HPDE6-E6E7 (cell line): Measurements from ENCODE around the gene CENPP.
"Not testable (repeated sequence)": the region's sequence is repeated elsewhere in the genome, so short reads cannot be mapped to it uniquely, and the experiment has no call there.

Experiments used
- DNase-seq: peaks from one replicate; pipeline ENCODE4 v3.0.0; 2011; ENCODE audit warnings: missing footprints; ENCODE audit errors: extremely low spot score

The CENPP gene

GRCh38 chr9:92380603-92381002, 54.9 kb downstream of the CENPP start:
- no peak for DNase-seq

- DNase-seq = no peak
These were observed 56.0 kb downstream of the CENPP start for GRCh38 chr9:92381775-92382174.

DNA sequence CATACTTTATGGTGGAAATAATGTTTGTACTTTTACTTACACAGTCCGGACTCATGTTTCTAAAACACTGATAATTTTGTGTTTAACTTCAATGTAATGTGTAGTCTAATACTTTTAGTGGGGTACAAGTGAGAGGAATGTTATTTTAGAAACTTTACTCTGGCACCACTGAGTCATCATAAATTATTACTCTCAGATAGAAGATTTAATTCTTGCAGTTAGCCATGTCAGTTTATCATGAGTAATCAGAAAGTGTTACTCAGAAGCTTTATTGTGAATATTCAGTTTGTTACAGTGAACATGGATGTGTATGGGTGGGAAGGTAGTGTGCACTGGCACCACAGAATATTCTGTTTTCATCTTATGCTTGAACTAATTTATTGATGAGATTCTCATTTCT, 58.6 kb downstream of the CENPP start:
- DNase-seq = no peak

DNA sequence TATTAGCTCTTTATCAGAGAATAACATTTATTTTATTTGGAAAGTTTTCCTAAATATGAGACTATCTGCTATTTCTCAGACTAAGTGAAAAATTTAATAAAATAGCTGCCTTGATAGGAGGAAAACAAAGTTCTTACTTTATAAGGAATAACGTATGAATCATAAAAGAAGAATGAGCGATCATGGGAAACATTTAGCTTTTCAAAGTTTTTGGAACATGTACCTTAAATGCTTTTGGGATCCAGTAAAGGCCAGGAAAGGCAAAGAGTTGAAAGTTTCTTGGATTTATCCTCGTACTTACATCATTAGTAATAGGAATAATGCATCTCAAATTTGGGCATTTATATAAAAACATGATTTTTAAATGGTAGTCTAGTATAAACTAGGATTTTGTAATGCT, 59.2 kb downstream of the CENPP start:
- no peak for DNase-seq

GRCh38 chr9:92385477-92385876, 59.7 kb downstream of the CENPP start:
- DNase-seq = no peak

- DNase-seq = peak; percentile 41
These were observed 60.2 kb downstream of the CENPP start for GRCh38 chr9:92385953-92386352.

- no peak for DNase-seq
These were observed 66.9 kb downstream of the CENPP start for GRCh38 chr9:92392690-92393089.

DNA sequence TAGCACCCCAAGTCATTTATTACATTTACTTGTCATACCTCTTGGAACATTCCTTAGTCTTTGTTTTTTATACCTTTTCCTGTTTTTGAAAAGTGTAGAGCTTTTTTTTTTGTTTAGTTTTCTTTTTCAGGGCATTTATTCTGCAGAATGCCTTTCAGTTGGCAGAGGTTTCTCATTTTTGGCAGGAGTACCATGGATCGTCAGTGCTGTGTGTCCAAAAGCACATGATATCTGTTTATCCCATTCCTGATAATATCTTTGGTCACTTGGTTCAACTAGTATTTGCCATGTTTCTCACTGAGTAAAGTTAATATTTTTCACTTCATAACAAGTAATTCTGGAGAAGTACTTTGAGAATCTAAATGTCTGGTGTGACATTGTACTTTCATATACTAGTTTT, 67.9 kb downstream of the CENPP start:
- no peak for DNase-seq

GRCh38 chr9:92395617-92396016, 69.9 kb downstream of the CENPP start:
- no peak for DNase-seq

DNA sequence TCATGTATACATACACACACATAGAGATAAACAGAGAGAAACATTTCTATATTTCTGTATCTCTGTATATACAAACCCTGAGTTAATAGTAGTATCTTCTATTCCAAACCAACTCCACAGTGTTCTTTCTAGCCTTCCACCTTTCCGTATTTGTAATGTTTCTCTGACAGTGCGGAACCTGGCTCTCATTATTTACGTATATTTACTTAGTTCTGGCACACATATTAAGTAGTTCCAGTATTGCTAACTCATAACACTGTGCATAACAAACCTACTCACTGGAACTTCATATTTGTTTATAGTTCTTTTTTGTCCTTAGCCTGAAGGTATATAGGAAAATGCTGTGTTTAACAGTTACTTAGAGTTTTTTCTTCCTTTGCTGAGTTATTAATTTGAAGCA, 72.1 kb downstream of the CENPP start:
- no peak for DNase-seq

- no peak for DNase-seq
These were observed 76.6 kb downstream of the CENPP start for GRCh38 chr9:92402360-92402759.

DNA sequence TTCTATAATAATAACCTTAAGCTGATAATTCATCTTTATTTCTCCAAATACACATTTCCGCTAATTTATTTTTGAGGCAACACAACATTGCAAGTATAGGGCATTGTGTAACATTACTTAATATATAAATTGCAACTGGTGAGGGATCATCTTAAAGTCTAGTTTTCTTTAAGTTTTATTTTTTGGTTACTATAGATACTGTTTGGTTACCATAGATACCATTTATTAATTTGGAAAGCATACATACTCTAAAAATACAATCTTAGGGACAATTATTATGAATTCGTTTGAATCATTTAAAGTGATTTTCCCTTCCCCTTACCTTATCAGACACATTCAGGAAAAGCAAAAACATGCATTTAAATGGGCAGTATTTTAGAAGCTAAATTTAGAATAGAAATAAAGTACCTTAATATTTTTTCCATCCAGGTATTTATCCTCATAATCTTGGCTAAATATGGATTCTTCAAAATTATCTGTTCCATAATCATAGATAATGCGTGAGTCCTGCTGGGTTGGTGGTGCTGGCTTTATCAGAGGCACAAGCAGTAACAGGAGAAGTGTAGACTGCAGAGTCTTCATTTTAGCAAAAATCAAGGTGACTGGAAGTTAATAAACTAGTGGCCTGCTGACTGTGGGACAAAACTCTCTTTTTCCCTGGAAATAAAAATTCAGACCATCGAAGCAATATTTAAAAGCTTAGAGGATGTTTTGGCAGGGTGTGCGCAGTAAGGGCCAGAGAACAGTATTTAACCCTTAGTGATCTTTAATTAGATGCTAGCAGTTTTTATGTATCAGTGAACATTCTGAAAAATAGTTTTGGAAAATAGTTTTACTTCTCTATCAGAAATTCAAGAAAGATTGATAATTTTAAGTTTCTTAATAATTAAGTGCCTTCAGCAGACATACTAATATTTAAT, 77.3 kb downstream of the CENPP start:
- DNase-seq = no peak

- DNase-seq = no peak
These were observed 78.5 kb downstream of the CENPP start, which contains the start of gene OGN for GRCh38 chr9:92404042-92404836. Gene OGN (minus strand): TSS chr9:92404578. CDS start chr9:92403407, 1,171 bp downstream.

DNA sequence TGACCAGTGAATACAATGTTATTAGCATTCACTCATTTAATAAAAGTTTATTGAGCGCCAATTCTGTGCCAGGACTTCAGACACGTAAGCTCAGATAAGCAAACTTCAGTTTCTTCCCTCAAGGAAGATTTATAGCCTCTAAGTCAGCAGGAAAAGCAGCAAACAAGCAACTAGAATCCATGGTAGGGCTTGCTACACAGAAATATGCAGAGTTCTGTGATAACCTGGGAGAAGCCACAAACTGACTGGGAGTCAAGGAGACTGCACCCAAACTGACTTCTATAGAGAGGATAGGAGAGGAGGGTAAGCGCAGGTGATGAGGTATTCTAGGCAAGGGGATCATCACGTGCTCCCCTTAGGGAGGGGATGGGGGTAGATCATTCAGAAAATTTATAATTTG, 80.1 kb downstream of the CENPP start:
- DNase-seq = no peak

DNA sequence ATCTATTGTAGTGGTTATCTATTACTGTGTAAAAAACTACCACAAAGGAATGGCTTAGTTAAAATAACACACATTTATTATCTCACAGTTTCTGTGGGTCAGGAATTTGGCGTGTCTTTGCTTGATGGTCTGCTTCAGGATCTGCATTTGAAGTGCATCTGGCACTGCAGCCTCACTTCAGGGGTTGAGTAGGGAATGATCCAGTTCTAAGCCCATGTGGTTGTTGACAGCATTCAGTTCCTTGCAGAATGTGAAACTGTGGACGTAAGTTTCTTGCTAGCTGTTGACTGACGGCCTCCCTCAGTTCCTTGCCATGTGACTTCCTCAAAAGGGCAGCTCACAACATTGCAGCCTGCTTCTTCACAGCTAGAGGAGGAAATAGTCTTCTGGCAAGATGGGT, 80.7 kb downstream of the CENPP start:
- no peak for DNase-seq

DNA sequence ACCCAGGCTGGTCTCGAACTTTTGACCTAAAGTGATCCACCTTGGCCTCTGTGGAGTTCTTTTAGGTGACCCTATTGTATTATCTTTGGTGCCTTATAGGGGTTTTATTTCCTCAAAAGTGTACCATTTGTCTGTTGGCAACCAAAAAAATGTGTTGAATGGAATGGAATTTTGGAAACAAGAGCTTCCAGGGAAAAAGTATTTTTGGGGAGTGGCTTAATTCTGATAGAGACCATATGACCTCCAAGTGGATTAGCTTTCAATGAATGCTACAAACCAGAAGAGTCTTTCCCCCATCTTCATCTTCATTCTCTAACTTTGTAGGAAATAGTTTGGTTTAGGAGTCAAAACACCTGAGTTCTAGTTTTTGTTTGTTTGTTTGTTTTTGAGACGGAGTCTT, 82.1 kb downstream of the CENPP start:
- no peak for DNase-seq

DNA sequence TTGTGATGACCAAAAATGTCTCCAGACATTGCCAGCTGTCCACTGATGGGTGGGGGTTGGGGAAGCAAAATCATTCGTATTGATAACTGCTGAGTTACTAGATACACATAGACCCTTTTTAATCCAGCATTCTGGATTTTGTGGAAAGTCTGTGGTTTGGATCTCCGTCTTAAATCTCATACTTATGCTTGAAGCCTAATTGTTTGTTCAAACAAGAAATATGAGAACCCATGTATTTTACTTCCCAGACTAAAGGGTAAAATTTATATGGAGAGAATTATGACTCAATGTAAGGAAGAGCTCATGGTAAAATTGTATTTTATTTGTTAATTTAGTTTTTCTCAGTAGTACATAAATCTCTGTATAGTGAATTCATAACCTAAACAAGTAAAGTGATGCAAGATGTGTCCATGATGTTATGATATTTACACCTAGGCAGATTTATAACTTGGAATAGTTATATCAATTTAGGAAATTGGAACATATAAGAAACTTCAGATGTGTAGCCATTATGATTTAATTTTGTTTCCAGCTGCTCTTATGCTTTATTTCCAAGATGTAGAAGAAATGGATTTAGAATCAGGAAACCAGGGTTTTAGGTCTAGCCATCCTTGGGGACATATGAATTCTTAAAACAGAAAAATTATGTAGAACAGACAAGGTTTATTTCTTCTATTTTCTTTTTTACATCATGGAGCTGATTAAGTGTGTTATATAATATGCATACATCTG, 83.2 kb downstream of the CENPP start:
- no peak for DNase-seq

GRCh38 chr9:92411157-92411556, 85.4 kb downstream of the CENPP start:
- DNase-seq = not testable (repeated sequence)

GRCh38 chr9:92414566-92414965, 88.8 kb downstream of the CENPP start:
- no peak for DNase-seq

DNA sequence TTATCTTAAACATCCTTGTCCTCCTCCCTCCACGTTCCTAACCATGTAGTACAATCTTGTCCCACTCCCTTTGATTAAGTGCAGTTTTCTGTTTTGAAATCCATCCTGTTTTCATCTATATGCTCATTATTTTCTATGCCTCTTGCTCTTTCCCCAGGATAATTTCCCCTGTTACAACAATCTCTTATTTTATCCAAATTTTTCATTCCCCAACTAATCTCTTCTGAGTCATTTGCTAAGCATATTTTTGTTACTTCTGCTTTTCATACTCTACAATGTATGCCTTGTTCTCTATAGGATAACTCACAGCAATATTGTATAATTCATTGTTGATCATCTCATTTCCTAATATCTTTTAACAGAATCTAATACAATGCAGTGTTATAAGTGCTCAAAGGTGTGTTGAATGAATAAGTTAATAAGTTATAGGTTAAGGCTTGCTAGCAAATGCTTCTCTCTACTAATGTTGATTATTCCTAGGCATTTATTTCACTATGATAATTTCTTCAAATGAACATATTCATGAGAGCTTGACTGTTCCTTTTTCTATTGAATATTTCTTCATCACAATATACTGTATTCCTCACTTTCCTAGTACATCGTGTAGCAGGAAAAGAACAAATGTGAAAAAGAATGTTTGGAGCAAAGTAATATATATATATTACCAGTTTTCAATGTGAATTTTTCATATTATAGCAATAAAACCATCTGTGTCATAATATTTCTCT, 97.0 kb downstream of the CENPP start:
- no peak for DNase-seq

- no peak for DNase-seq
These were observed 97.9 kb downstream of the CENPP start for GRCh38 chr9:92423612-92424011.
